IPS-11a (cell line): ENCODE results near the gene RIGI.
"Not testable (repeated sequence)": the region's sequence is repeated elsewhere in the genome, so short reads cannot be mapped to it uniquely, and the experiment has no call there.

Source experiments
- H3K4me3 ChIP-seq: one replicate; pipeline ENCODE4 v1.5.1; 2013; ENCODE audit warnings: low read depth, low read length, control low read depth

RIGI gene

GRCh38 chr9:32526041-32526706 is at the start of gene RIGI:
RIGI (minus strand) TSS chr9:32526196; CDS start chr9:32526166, 30 bp downstream.
- peak within 1 kb of the TSS; percentile 71 for H3K4me3 ChIP-seq

- no peak overlapping the region for H3K4me3 ChIP-seq
Observed at GRCh38 chr9:32574858-32575257, 48.9 kb upstream of the RIGI start.

- H3K4me3 ChIP-seq: no peak overlapping the region
Observed at GRCh38 chr9:32573821-32574220, 47.8 kb upstream of the RIGI start.

GRCh38 chr9:32572900-32573523 is 47.0 kb upstream of the RIGI start, which contains the start of gene NDUFB6:
NDUFB6 (minus strand) TSS chr9:32573159; CDS start chr9:32573060, 99 bp downstream.
- peak within 1 kb of the TSS; percentile 97 for H3K4me3 ChIP-seq

GRCh38 chr9:32571969-32572899 is 46.2 kb upstream of the RIGI start:
- H3K4me3 ChIP-seq: peak overlapping the region; percentile 97

- H3K4me3 ChIP-seq: no peak overlapping the region
Observed at GRCh38 chr9:32570262-32570661, 44.3 kb upstream of the RIGI start.

- H3K4me3 ChIP-seq: no peak overlapping the region
Observed at GRCh38 chr9:32566770-32567169, 40.8 kb upstream of the RIGI start.

- no peak overlapping the region for H3K4me3 ChIP-seq
Observed at GRCh38 chr9:32565967-32566366, 40.0 kb upstream of the RIGI start.

GRCh38 chr9:32558408-32558934 is 32.5 kb upstream of the RIGI start:
- no peak overlapping the region for H3K4me3 ChIP-seq

- H3K4me3 ChIP-seq: no peak overlapping the region
Observed at GRCh38 chr9:32554591-32554990, 28.6 kb upstream of the RIGI start.

GRCh38 chr9:32554107-32554506 is 28.1 kb upstream of the RIGI start:
- no peak overlapping the region for H3K4me3 ChIP-seq

GRCh38 chr9:32552172-32552872 is 26.3 kb upstream of the RIGI start, which contains the start of the genes SMIM27 and TOPORS:
SMIM27 (plus strand) TSS chr9:32552327; CDS start chr9:32552435, 108 bp downstream.
TOPORS (minus strand) TSS chr9:32552586; CDS start chr9:32552436, 150 bp downstream.
- peak within 1 kb of the TSS; percentile 91 for H3K4me3 ChIP-seq

- H3K4me3 ChIP-seq: peak overlapping the region; percentile 91
Observed at GRCh38 chr9:32551276-32552051, 25.5 kb upstream of the RIGI start.

GRCh38 chr9:32550562-32551275 is 24.7 kb upstream of the RIGI start:
- peak overlapping the region; percentile 91 for H3K4me3 ChIP-seq

- peak overlapping the region; percentile 91 for H3K4me3 ChIP-seq
Observed at GRCh38 chr9:32550150-32550561, 24.2 kb upstream of the RIGI start.

- not testable (repeated sequence) for H3K4me3 ChIP-seq
Observed at GRCh38 chr9:32548213-32548612, 22.2 kb upstream of the RIGI start.

GRCh38 chr9:32545884-32546283 is 19.9 kb upstream of the RIGI start:
- H3K4me3 ChIP-seq: no peak overlapping the region

GRCh38 chr9:32543047-32543446 is 17.1 kb upstream of the RIGI start:
- no peak overlapping the region for H3K4me3 ChIP-seq

- H3K4me3 ChIP-seq: no peak overlapping the region
Observed at GRCh38 chr9:32533816-32534215, 7.8 kb upstream of the RIGI start.
